Gastroesophageal sphincter (tissue), 3 donors: ENCODE data around the gene RRAD.

Source experiments
- CTCF ChIP-seq, 4 experiments: fragments of 200-600 bp in 2 of 4; fragments of 450-650 bp in 2 of 4; sonication (generic) in 1 of 4; IDR thresholded peaks; one replicate each; pipeline ENCODE4 v1.5.1; 2017 to 2019; ENCODE audit warnings: antibody characterized with exemption in 4 of 4, mild to moderate bottlenecking in 2 of 4, moderate library complexity in 2 of 4
- POLR2A ChIP-seq, 2 donors: fragments of 450-650 bp; IDR thresholded peaks; one replicate each; pipeline ENCODE4 v1.6.1; 2017; ENCODE audit warnings: antibody characterized with exemption in 2 of 2, mild to moderate bottlenecking in 2 of 2, moderate library complexity in 1 of 2
- POLR2AphosphoS5 ChIP-seq: sonication (generic); formaldehyde crosslinking; IDR thresholded peaks from one replicate; pipeline ENCODE4 v1.6.1; 2017; ENCODE audit warnings: antibody characterized with exemption

- TF ChIP-seq CTCF (IDR thresholded peaks at IDR 0.05) (no peak), POLR2A (IDR thresholded peaks at IDR 0.05) (no peak), POLR2AphosphoS5 (no peak)
Measured at GRCh38 chr16:66948837-66949225, 23.5 kb upstream of the RRAD start.
